OCI-LY7 (cell line): Measurements from ENCODE around the gene VWDE.

Experiments
- EZH2phosphoT487 ChIP-seq: fragments of 200-600 bp; sonication (generic); IDR thresholded peaks from 2 replicates; pipeline ENCODE4 v1.6.1; 2018; ENCODE audit warnings: low read depth, borderline replicate concordance, mild to moderate bottlenecking, mixed run types, antibody characterized with exemption, low read length, moderate library complexity, mixed read lengths
- TF ChIP-seq, protein P1 (sequence below): fragments of 200-600 bp; sonication (generic); conservative IDR thresholded peaks from 2 replicates; pipeline ENCODE4 v1.5.1; 2014; ENCODE audit warnings: mild to moderate bottlenecking, antibody characterized with exemption, low read length, moderate library complexity, mixed read lengths

DNA sequence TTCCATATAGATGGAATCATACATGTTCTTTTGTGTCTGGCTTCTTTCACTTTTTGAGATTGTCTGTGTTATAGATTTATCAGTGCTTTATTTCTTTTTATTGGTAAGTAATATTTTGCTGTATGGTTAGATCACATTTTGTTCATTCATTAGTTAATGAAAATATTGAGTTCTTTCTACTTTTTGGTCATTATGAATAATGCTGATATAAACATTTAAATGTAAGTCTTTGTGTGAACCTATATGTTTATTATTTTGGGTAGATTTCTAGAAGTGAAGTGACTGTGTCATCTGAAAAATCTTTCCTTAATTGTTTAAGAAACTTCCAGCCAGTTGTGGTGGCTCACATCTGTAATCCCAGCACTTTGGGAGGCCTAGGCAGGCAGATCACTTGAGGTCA is 11.4 kb upstream of the VWDE start:
- TF ChIP-seq, protein P1, sequence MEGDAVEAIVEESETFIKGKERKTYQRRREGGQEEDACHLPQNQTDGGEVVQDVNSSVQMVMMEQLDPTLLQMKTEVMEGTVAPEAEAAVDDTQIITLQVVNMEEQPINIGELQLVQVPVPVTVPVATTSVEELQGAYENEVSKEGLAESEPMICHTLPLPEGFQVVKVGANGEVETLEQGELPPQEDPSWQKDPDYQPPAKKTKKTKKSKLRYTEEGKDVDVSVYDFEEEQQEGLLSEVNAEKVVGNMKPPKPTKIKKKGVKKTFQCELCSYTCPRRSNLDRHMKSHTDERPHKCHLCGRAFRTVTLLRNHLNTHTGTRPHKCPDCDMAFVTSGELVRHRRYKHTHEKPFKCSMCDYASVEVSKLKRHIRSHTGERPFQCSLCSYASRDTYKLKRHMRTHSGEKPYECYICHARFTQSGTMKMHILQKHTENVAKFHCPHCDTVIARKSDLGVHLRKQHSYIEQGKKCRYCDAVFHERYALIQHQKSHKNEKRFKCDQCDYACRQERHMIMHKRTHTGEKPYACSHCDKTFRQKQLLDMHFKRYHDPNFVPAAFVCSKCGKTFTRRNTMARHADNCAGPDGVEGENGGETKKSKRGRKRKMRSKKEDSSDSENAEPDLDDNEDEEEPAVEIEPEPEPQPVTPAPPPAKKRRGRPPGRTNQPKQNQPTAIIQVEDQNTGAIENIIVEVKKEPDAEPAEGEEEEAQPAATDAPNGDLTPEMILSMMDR: no peak
- no peak for TF ChIP-seq EZH2phosphoT487
